ENCODE results near the gene SON.
"Not testable (repeated sequence)": the region's sequence is repeated elsewhere in the genome, so short reads cannot be mapped to it uniquely, and the experiment has no call there.

Gene SON

DNA sequence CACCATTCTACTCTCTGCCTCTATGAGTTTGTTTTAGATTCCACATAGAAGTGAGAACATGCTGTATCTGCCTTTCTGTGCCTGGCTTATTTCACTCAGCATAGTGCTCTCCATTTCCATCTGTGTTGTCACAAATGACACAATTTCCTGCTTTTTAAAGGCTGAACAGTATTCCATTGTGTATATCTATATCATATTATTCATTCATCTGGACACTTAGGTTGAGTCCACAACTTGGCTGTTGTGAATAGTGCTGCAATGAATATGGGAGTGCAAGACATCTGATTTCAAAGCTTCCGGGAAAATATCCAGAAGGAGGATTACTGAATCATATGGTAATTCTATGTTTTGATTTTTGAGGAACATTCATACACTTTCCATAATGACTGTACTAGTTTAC, 65.7 kb downstream of the SON start:
- in situ Hi-C loops (cut with HindIII; ENCODE audit: low sequenced_read_pairs), result no loop called here
- TF ChIP-seq, protein P1, sequence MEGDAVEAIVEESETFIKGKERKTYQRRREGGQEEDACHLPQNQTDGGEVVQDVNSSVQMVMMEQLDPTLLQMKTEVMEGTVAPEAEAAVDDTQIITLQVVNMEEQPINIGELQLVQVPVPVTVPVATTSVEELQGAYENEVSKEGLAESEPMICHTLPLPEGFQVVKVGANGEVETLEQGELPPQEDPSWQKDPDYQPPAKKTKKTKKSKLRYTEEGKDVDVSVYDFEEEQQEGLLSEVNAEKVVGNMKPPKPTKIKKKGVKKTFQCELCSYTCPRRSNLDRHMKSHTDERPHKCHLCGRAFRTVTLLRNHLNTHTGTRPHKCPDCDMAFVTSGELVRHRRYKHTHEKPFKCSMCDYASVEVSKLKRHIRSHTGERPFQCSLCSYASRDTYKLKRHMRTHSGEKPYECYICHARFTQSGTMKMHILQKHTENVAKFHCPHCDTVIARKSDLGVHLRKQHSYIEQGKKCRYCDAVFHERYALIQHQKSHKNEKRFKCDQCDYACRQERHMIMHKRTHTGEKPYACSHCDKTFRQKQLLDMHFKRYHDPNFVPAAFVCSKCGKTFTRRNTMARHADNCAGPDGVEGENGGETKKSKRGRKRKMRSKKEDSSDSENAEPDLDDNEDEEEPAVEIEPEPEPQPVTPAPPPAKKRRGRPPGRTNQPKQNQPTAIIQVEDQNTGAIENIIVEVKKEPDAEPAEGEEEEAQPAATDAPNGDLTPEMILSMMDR (IDR thresholded peaks at IDR 0.05; ENCODE audit: low read depth, low read length, missing control alignments), result no peak
- DNase-seq (ENCODE audit: low read depth), result no peak
- no peak overlapping the region for H3K4me3 ChIP-seq (ENCODE audit: low read depth, low read length)

DNA sequence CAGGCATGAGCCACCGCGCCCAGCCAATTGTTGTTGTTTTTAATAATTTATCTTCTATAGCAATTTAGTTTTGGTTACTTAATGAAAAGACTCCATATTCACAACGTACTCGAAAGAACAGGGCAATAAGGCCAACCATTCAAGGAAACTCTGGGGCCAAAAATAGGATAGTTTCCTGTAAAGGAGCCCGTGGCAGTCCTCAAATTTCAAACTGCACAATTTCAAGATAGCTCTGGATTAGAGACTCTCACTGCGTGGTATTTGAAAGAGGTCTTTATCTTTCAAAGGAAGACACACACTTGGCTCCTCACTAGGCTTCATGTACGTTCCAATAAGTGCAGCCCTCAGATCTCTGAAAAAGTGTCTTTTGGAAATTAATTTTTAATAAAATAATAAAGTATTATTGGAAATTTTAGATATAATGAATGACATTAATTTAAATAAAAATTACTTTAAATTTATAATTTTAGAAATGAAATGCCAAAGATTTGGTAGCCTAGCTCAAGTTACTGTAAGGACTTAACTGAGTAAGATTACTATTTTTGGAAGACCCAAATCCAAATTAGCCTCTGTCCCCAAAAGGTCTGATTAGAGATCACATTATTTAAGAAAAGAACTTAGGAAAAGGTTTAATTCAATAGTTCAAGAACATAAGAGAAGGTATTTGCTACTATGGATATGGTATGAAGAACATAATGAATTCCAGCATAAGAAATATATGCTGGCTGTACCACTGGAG, 68.3 kb downstream of the SON start:
- TF ChIP-seq, protein P1 (IDR thresholded peaks at IDR 0.05; ENCODE audit: low read depth, low read length, missing control alignments), result no peak
- no peak overlapping the region for H3K4me3 ChIP-seq (ENCODE audit: low read depth, low read length)
- in situ Hi-C loops (cut with HindIII; ENCODE audit: low sequenced_read_pairs), result no loop called here
- DNase-seq (ENCODE audit: low read depth), result no peak

DNA sequence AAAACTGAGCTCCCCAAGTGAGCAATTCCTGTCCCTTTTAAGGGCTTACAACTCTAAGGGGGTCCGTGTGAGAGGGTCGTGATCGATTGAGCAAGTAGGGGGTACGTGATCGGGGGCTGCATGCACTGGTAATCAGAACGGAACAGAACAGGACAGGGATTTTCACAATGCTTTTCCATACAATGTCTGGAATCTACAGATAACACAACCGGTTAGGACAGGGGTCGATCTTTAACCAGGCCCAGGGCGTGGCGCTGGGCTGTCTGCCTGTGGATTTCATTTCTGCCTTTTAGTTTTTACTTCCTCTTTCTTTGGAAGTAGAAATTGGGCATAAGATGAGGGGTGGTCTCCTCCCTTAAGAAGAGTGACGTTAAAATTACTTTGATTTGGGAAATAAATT, 74.7 kb downstream of the SON start:
- DNase-seq (ENCODE audit: low read depth); H3K4me3 ChIP-seq (ENCODE audit: low read depth, low read length); in situ Hi-C loops (cut with HindIII; ENCODE audit: low sequenced_read_pairs): not testable (repeated sequence)

DNA sequence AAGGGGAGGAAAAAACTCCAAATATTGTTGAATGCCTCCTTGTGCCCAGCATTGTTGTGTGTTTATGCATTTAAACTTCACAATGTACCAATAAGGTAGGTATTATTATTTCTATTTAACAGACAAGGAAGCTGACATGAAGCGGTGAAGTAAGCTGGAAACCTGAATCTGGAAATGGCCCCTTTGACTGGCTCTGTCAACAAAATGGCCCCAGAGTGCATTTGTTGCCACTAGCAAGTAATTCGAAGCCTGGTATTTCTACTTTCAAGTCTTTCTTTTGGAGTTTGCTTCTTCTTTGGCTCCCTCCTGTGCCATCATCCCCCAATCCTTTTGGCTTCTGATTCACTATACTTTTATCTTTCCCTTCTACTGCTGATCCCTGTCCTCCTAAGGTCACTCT, 75.6 kb downstream of the SON start:
- no peak overlapping the region for H3K4me3 ChIP-seq (ENCODE audit: low read depth, low read length)
- TF ChIP-seq, protein P1 (IDR thresholded peaks at IDR 0.05; ENCODE audit: low read depth, low read length, missing control alignments), result no peak
- no peak for DNase-seq (ENCODE audit: low read depth)
- in situ Hi-C loops (cut with HindIII; ENCODE audit: low sequenced_read_pairs), result no loop called here

DNA sequence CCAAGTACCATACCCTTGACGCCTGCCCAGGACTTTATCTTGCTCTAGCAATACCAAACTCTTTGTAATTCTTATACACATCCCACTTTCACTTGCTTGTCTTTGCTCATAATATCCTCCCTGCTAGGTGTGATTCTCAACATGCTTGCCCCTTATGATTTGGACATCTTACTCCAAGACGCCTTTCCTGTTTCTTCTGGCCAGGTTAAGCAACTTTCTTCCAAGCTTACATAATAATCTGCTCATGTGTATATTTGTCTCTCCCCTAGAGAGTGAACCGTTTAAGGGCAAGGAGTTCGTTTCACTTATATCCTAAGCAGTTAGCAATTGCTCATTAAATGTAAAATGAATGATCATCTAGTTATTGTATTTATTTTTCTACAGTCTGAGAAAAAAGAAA, 76.9 kb downstream of the SON start:
- TF ChIP-seq, protein P1 (IDR thresholded peaks at IDR 0.05; ENCODE audit: low read depth, low read length, missing control alignments), result no peak
- in situ Hi-C loops (cut with HindIII; ENCODE audit: low sequenced_read_pairs), result no loop called here
- no peak overlapping the region for H3K4me3 ChIP-seq (ENCODE audit: low read depth, low read length)
- DNase-seq (ENCODE audit: low read depth), result no peak

DNA sequence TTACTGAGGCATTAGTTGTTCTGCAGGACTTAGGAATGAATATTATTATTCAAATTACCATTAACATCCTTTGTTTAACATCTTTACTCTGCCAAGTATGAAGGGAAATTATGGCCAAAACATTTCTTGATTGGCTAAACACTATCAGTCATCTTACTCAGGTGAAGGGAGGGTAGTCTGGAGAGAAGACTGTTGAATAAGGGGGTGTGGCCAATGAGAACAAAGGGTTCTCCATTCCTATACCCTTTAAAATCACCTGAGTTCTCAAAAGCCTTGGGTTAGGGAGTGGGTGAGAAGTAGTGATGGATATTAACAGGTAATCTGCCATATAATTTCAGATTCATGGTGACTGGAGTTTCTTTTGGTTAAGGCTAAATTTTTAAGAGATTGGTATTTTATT, 79.4 kb downstream of the SON start:
- in situ Hi-C loops (cut with HindIII; ENCODE audit: low sequenced_read_pairs), result no loop called here
- H3K4me3 ChIP-seq (ENCODE audit: low read depth, low read length), result no peak overlapping the region
- TF ChIP-seq, protein P1 (IDR thresholded peaks at IDR 0.05; ENCODE audit: low read depth, low read length, missing control alignments), result no peak
- no peak for DNase-seq (ENCODE audit: low read depth)

DNA sequence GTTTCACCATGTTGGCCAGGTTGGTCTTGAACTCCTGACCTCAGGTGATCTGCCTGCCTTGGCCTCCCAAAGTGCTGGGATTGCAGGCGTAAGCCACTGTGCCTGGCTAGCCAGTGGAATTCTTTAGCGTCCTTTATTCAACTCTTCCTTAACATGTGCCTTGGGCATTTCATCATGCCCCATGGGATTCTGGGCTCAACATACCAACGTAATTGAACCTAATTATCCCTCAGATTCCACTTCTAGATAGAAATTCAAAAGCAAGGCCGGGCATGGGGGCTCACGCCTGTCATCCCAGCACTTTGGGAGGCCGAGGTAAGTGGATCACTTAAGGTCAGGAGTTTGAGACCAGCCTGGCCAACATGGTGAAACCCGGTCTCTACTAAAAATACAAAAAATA, 83.3 kb downstream of the SON start:
- in situ Hi-C loops (cut with HindIII; ENCODE audit: low sequenced_read_pairs); DNase-seq (ENCODE audit: low read depth); H3K4me3 ChIP-seq (ENCODE audit: low read depth, low read length): not testable (repeated sequence)
